ENCODE measurements around the gene FILIP1.

The FILIP1 gene

DNA sequence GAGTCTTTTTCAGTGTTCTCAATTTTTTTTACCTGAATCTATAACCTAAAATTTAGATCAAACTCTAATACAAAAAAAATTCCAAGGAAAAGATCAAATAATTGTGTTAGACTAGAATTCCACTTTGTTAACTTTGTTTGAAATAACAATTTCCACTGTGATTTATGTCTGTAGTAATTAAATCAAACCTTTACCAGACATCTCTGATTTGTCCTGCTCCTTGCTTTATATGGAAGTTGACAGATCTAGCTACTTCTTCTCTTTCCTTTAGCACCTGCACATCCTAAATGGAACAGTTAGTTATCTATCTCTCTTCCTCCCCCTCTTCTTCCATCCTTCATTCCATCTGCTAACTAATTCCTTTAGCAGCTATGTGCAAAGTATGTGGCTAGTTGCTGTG, 109.5 kb downstream of the FILIP1 start:
- Histone ChIP-seq H3K27me3 (ENCODE audit: control insufficient read depth, insufficient read depth, low read length) (no peaks in the 10 kb centered on the region), H3K4me3 (ENCODE audit: low read depth, low read length) (no peak overlapping the region), H3K9ac (ENCODE audit: low read depth, low read length) (no peak overlapping the region), H3K36me3 (ENCODE audit: control insufficient read depth, insufficient read depth, low read length) (no peaks in the 10 kb centered on the region), H3K9me3 (ENCODE audit: control insufficient read depth, insufficient read depth, low read length) (no peaks in the 10 kb centered on the region), H3K4me1 (ENCODE audit: control insufficient read depth, insufficient read depth, low read length) (peaks cover 3% of the 10 kb centered on the region)

DNA sequence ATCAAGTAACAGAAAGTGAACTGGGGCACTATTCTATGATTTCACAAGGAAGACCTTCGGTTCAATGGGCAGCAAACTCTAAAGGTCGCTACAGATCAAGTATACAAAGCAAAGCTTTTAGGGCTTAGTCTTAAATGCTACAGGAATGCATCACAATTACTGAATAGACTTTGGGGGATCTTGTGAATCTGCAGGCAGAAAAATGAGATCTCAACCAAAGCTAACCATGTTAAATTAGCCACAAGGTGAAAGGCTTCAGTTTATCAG, 111.0 kb downstream of the FILIP1 start:
- Histone ChIP-seq H3K9ac (ENCODE audit: low read depth, low read length) (no peak overlapping the region), H3K36me3 (ENCODE audit: control insufficient read depth, insufficient read depth, low read length) (no peaks in the 10 kb centered on the region), H3K9me3 (ENCODE audit: control insufficient read depth, insufficient read depth, low read length) (no peaks in the 10 kb centered on the region), H3K4me1 (ENCODE audit: control insufficient read depth, insufficient read depth, low read length) (peaks cover 12% of the 10 kb centered on the region), H3K27me3 (ENCODE audit: control insufficient read depth, insufficient read depth, low read length) (no peaks in the 10 kb centered on the region), H3K4me3 (ENCODE audit: low read depth, low read length) (no peak overlapping the region)

DNA sequence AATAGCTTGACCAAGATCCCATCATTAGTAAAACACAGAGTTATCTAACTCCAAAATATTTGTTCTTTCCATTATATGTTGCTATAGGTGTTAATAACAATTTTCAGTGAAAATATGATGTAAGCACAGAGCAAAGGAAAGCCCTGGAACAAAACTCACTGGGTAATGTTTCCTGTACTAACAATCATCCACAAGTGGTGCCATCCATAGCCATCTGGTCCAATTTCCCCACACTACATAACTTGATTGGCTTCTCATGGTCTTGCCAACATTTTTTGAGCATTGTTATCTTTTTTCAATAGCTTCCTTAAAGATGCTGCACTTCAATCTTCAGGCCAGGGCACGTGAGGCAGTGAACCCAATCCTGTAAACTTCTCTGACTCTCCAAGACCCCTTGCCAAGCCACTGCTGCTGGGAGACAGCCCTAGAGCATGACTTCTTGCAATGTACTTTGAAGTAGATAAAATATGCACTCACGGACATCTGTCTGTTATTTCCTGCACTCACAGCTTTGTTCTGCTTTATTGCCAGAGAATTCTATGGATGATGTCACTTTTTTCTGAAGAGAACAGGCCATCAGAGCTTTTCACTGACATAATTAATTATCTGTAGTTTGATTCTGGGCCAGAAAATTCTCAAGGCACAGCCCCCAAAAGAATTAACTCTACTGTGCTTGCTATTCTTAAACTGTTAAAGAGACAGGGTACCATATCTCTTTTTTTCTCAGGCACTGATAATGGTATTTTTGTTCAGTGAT, 111.5 kb downstream of the FILIP1 start:
- H3K4me1 ChIP-seq (ENCODE audit: control insufficient read depth, insufficient read depth, low read length), result peaks cover 14% of the 10 kb centered on the region
- H3K9me3 ChIP-seq (ENCODE audit: control insufficient read depth, insufficient read depth, low read length), result no peaks in the 10 kb centered on the region
- no peaks in the 10 kb centered on the region for H3K36me3 ChIP-seq (ENCODE audit: control insufficient read depth, insufficient read depth, low read length)
- no peak overlapping the region for H3K4me3 ChIP-seq (ENCODE audit: low read depth, low read length)
- H3K27me3 ChIP-seq (ENCODE audit: control insufficient read depth, insufficient read depth, low read length), result no peaks in the 10 kb centered on the region
- no peak overlapping the region for H3K9ac ChIP-seq (ENCODE audit: low read depth, low read length)

DNA sequence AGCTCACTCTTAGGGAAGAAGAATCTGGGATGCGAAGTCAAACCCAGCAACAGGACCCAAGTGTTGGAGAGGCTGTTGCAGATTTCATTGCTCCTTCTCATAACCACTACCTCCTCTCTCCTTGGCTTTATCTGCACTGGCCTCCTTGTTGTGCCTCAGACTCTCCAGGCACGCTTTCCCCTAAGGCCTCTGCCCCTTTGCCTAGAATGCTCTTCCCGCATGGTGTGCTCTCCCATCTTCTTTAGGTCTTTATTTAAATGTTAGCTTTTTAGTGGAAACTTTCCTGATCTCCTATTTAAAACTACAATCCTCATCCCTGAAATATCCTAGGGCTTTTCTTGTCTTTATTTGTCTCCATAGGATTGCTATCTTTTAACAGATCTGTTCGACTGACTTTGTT, 114.1 kb downstream of the FILIP1 start:
- no peaks in the 10 kb centered on the region for H3K27me3 ChIP-seq (ENCODE audit: control insufficient read depth, insufficient read depth, low read length)
- H3K36me3 ChIP-seq (ENCODE audit: control insufficient read depth, insufficient read depth, low read length), result no peaks in the 10 kb centered on the region
- H3K4me3 ChIP-seq (ENCODE audit: low read depth, low read length), result no peak overlapping the region
- H3K9ac ChIP-seq (ENCODE audit: low read depth, low read length), result no peak overlapping the region
- H3K9me3 ChIP-seq (ENCODE audit: control insufficient read depth, insufficient read depth, low read length), result no peaks in the 10 kb centered on the region
- peaks cover 34% of the 10 kb centered on the region for H3K4me1 ChIP-seq (ENCODE audit: control insufficient read depth, insufficient read depth, low read length)

DNA sequence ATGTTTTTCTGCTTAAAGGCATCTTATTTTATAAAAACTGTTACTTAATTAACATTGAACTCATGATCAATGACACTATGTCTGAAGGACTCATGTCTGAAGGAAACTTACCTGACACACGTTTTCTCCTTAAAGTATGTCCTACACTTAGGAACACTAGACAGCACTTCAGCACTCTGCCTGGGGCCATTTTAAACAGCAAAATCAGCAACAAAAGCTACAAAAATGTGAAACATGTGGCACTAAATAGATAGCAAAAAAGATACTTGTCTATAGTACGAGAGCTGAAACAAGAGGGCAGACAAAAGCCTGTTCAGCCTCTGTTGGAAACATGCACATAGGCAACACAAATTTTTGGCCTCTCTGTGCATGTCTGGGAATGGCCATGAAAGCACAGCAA, 115.5 kb downstream of the FILIP1 start:
- no peak overlapping the region for H3K4me3 ChIP-seq (ENCODE audit: low read depth, low read length)
- H3K9ac ChIP-seq (ENCODE audit: low read depth, low read length), result no peak overlapping the region
- no peaks in the 10 kb centered on the region for H3K27me3 ChIP-seq (ENCODE audit: control insufficient read depth, insufficient read depth, low read length)
- H3K9me3 ChIP-seq (ENCODE audit: control insufficient read depth, insufficient read depth, low read length), result no peaks in the 10 kb centered on the region
- no peaks in the 10 kb centered on the region for H3K36me3 ChIP-seq (ENCODE audit: control insufficient read depth, insufficient read depth, low read length)
- peaks cover 34% of the 10 kb centered on the region for H3K4me1 ChIP-seq (ENCODE audit: control insufficient read depth, insufficient read depth, low read length)

DNA sequence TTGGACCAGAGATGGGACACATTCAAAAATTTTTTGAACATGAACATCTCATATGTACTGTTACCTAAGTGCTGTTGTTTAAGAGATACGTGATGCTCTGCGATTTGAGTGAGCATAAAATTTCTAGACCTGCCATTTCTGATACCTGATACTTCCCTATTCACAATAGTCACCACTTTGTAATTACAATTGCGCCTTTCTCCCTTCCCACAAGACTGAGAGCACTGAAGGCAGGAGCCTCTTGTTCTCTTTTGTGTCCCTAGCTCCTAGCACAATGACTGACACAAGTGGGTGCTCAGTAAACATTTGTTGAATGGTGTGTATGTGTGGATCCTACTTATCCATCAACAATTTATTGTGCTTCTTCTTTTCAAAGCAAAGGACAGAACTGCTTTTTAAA, 116.2 kb downstream of the FILIP1 start:
- no peaks in the 10 kb centered on the region for H3K36me3 ChIP-seq (ENCODE audit: control insufficient read depth, insufficient read depth, low read length)
- H3K9ac ChIP-seq (ENCODE audit: low read depth, low read length), result no peak overlapping the region
- H3K4me3 ChIP-seq (ENCODE audit: low read depth, low read length), result no peak overlapping the region
- H3K9me3 ChIP-seq (ENCODE audit: control insufficient read depth, insufficient read depth, low read length), result no peaks in the 10 kb centered on the region
- H3K4me1 ChIP-seq (ENCODE audit: control insufficient read depth, insufficient read depth, low read length), result peaks cover 31% of the 10 kb centered on the region
- no peaks in the 10 kb centered on the region for H3K27me3 ChIP-seq (ENCODE audit: control insufficient read depth, insufficient read depth, low read length)

DNA sequence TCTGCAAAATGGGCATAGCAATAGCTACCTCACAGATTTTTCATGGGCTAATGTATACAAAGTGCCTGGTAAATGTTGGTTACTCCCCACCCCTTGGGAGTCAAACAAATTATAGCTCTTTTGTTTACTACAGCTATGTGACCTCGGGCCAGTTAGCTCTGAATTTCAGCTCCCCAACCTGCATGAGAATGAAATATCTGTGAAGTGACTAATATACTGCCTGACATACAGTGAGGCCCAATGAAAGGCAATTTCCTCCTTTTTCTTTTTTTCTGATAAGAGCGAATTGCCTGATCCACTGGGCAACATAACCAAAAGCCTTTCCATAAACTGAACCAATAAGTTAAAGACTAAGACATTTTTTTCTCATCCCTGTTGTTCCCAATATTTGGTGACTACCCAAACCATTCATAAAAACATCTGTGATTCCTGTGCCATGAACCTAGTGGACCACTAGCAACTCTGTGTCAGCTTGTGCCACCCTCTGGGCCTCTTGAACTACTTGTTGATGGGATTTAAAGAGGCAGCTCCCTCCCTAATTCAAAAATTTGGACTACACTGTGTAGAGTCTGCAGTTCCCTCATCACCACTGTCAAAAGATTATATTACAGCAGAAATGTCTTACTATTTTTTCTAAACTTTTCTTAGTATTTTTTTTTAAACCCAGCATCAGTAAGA, 117.1 kb downstream of the FILIP1 start:
- Histone ChIP-seq H3K4me1 (ENCODE audit: control insufficient read depth, insufficient read depth, low read length) (peaks cover 31% of the 10 kb centered on the region), H3K36me3 (ENCODE audit: control insufficient read depth, insufficient read depth, low read length) (no peaks in the 10 kb centered on the region), H3K27me3 (ENCODE audit: control insufficient read depth, insufficient read depth, low read length) (no peaks in the 10 kb centered on the region), H3K9ac (ENCODE audit: low read depth, low read length) (no peak overlapping the region), H3K4me3 (ENCODE audit: low read depth, low read length) (no peak overlapping the region), H3K9me3 (ENCODE audit: control insufficient read depth, insufficient read depth, low read length) (no peaks in the 10 kb centered on the region)

DNA sequence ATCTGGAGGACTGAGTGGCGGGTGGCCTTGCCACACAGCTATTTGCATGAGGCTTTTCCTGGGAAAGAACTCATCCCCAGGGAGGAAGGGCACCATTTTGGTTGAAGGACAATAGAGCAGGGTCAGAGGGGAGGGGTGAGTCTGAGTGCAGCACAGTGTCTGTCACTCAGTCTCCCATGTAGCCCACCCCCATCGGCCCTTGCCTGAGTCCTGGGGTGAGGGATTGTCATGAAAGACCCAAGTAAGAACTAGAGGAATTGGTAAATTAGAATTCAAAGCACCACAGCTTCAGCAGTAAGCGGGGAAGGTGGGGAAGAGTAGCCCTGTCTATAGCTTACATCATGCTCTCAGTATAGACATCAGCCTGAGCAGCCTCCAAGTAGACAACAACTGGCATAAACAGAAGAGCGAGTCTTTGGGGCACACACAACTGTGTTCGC, 118.6 kb downstream of the FILIP1 start:
- peaks cover 31% of the 10 kb centered on the region for H3K4me1 ChIP-seq (ENCODE audit: control insufficient read depth, insufficient read depth, low read length)
- no peak overlapping the region for H3K9ac ChIP-seq (ENCODE audit: low read depth, low read length)
- no peaks in the 10 kb centered on the region for H3K27me3 ChIP-seq (ENCODE audit: control insufficient read depth, insufficient read depth, low read length)
- H3K9me3 ChIP-seq (ENCODE audit: control insufficient read depth, insufficient read depth, low read length), result no peaks in the 10 kb centered on the region
- H3K4me3 ChIP-seq (ENCODE audit: low read depth, low read length), result no peak overlapping the region
- H3K36me3 ChIP-seq (ENCODE audit: control insufficient read depth, insufficient read depth, low read length), result no peaks in the 10 kb centered on the region

DNA sequence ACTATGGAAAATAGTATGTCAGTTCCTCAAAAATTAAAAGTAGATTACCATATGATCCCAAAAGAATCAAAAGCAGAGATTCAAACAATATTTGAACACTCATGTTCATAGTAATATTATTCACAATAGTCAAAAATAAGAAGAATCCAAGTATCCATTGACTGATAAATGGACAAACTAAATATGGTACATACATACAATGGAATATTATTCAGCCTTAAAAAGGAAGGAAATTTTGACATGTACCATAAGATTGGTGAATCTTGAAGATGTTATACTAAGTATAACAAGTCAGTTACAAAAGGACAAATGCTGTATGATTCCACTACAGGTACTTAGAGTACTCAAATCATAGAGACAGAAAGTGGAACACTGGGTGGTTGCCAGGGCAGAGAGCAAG, 120.7 kb downstream of the FILIP1 start:
- no peaks in the 10 kb centered on the region for H3K27me3 ChIP-seq (ENCODE audit: control insufficient read depth, insufficient read depth, low read length)
- no peak overlapping the region for H3K9ac ChIP-seq (ENCODE audit: low read depth, low read length)
- no peaks in the 10 kb centered on the region for H3K9me3 ChIP-seq (ENCODE audit: control insufficient read depth, insufficient read depth, low read length)
- H3K4me3 ChIP-seq (ENCODE audit: low read depth, low read length), result no peak overlapping the region
- H3K36me3 ChIP-seq (ENCODE audit: control insufficient read depth, insufficient read depth, low read length), result no peaks in the 10 kb centered on the region
- H3K4me1 ChIP-seq (ENCODE audit: control insufficient read depth, insufficient read depth, low read length), result peaks cover 30% of the 10 kb centered on the region

DNA sequence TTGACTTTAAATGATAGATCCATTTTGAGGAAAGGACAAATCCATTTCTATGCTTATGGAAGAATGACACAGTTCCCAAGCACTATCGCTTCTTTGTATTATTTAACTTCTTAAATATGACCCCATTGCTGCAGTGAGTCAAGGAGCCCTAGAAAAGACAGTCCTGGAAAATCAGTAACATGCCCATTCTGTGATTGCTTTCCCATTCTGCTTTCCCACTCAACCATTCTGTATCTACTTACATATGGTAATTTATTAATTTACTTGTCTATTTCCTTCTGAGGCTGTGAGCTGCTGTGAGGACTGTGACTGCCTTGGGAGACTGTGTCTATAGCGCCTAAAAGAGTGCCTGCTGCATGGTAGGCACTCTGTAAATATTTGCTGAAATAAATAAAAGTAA, 123.6 kb downstream of the FILIP1 start:
- Histone ChIP-seq H3K9me3 (ENCODE audit: control insufficient read depth, insufficient read depth, low read length) (no peaks in the 10 kb centered on the region), H3K4me1 (ENCODE audit: control insufficient read depth, insufficient read depth, low read length) (peaks cover 10% of the 10 kb centered on the region), H3K36me3 (ENCODE audit: control insufficient read depth, insufficient read depth, low read length) (no peaks in the 10 kb centered on the region), H3K27me3 (ENCODE audit: control insufficient read depth, insufficient read depth, low read length) (no peaks in the 10 kb centered on the region), H3K4me3 (ENCODE audit: low read depth, low read length) (no peak overlapping the region), H3K9ac (ENCODE audit: low read depth, low read length) (no peak overlapping the region)

DNA sequence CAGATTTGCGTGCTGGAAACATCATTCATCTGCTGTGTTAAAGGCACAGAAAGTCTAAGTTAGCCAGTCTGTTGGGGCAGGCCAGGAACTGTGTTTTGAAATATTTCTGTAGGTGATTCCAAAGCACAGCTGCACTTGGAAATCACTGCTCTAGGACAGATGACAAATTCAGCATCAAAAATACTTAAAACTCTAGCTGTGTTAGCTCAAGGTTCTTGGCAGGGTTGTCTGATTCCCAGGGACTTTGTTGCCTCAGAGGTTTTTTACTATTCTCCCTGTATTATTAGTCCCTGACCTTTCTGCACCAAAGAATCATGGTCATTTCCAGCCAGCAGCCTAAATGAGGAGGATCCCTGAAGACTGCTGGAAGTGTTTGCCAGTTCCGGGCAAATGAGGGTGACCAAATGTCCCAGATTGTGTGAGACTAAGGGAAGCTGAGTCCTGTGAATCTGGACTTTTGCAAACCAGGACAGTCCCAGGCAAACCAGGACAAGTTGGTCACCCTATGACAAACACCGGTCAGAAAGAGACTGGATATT, 124.7 kb downstream of the FILIP1 start:
- H3K4me1 ChIP-seq (ENCODE audit: control insufficient read depth, insufficient read depth, low read length), result peaks cover 5% of the 10 kb centered on the region
- H3K4me3 ChIP-seq (ENCODE audit: low read depth, low read length), result no peak overlapping the region
- H3K9me3 ChIP-seq (ENCODE audit: control insufficient read depth, insufficient read depth, low read length), result no peaks in the 10 kb centered on the region
- no peaks in the 10 kb centered on the region for H3K27me3 ChIP-seq (ENCODE audit: control insufficient read depth, insufficient read depth, low read length)
- no peaks in the 10 kb centered on the region for H3K36me3 ChIP-seq (ENCODE audit: control insufficient read depth, insufficient read depth, low read length)
- H3K9ac ChIP-seq (ENCODE audit: low read depth, low read length), result no peak overlapping the region

DNA sequence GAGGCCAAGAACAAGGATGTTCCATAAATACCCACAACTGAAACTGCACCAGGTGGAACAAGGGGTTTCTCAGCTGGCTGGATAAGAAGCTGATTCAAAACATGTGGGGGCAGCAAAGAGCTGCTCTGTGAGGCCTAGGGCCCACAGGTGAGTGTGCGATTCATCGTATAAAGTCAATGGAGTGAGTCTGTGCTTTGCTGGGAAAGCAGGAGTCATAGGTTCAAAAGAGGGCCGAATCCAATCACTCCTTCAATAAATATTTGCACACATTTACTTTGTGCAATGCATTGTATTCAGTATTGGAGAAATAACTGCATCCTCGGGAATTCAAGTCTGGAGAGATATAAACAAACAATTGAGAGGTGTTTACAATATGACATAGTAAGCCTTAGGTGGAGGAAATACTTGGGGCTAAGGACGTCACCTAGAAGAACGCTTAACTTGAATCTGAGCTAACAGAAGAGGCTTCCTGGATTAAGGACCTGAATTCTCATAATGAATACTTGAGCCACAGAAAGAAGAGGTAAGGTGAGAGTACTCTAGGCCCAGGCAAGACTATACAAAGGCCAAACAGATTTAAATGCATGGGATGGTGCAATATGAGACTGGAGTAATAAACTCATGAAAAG, 125.3 kb downstream of the FILIP1 start:
- H3K4me1 ChIP-seq (ENCODE audit: control insufficient read depth, insufficient read depth, low read length), result peaks cover 5% of the 10 kb centered on the region
- H3K36me3 ChIP-seq (ENCODE audit: control insufficient read depth, insufficient read depth, low read length), result no peaks in the 10 kb centered on the region
- H3K4me3 ChIP-seq (ENCODE audit: low read depth, low read length), result no peak overlapping the region
- H3K9ac ChIP-seq (ENCODE audit: low read depth, low read length), result no peak overlapping the region
- H3K9me3 ChIP-seq (ENCODE audit: control insufficient read depth, insufficient read depth, low read length), result no peaks in the 10 kb centered on the region
- no peaks in the 10 kb centered on the region for H3K27me3 ChIP-seq (ENCODE audit: control insufficient read depth, insufficient read depth, low read length)

All from iPS-15b (cell line).